GM21360 (cell line): Measurements from ENCODE around the gene MX1.

ENCODE experiments used
- ATAC-seq: cut with Tn5 transposase; IDR thresholded peaks from one replicate; pipeline ENCODE4 v1.9.1; 2021; ENCODE audit warnings: mild to moderate bottlenecking, moderate library complexity; ENCODE audit not compliant: unreplicated experiment

Gene MX1, protein sequence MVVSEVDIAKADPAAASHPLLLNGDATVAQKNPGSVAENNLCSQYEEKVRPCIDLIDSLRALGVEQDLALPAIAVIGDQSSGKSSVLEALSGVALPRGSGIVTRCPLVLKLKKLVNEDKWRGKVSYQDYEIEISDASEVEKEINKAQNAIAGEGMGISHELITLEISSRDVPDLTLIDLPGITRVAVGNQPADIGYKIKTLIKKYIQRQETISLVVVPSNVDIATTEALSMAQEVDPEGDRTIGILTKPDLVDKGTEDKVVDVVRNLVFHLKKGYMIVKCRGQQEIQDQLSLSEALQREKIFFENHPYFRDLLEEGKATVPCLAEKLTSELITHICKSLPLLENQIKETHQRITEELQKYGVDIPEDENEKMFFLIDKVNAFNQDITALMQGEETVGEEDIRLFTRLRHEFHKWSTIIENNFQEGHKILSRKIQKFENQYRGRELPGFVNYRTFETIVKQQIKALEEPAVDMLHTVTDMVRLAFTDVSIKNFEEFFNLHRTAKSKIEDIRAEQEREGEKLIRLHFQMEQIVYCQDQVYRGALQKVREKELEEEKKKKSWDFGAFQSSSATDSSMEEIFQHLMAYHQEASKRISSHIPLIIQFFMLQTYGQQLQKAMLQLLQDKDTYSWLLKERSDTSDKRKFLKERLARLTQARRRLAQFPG

DNA sequence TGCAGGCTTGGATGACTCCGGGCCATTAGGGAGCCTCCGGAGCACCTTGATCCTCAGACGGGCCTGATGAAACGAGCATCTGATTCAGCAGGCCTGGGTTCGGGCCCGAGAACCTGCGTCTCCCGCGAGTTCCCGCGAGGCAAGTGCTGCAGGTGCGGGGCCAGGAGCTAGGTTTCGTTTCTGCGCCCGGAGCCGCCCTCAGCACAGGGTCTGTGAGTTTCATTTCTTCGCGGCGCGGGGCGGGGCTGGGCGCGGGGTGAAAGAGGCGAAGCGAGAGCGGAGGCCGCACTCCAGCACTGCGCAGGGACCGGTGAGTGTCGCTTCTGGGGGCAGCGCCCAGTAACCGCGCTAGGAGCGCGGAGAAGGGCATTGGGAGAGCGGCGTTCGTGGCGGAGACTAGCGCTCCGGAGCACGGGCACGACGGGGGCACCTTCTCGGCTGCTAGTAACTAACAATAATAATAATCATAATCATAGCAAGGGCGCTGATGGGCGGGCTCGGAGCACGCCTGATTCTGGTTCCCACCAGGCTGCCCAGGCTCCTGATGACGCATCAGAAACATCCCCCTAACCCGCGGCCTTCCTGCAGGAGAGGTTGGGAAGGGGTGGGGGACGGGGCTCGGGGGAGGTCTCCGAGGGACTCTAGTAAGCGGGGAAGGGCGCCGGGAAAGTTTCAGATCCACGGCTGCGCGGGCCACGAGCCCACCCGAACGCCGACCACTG, at the start of gene MX1:
Gene MX1, plus strand, starts transcription at position 286 of the 722 bp plus-strand sequence. CDS start 5,832 bp downstream, outside the sequence.
- peak; percentile 77 for ATAC-seq

DNA sequence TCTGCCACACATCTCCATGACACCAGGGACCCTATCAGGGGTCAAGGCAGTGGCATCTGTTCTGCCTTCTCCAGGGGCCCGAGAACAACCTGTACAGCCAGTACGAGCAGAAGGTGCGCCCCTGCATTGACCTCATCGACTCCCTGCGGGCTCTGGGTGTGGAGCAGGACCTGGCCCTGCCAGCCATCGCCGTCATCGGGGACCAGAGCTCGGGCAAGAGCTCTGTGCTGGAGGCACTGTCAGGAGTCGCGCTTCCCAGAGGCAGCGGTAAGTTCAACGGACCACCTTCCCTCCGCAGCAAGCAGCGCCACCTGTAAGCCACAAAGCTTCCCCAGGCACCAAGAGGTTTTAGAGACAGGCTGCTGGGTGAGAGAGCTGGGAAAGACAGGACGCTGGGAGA, 48.3 kb upstream of the MX1 start:
- ATAC-seq, result no peak

DNA sequence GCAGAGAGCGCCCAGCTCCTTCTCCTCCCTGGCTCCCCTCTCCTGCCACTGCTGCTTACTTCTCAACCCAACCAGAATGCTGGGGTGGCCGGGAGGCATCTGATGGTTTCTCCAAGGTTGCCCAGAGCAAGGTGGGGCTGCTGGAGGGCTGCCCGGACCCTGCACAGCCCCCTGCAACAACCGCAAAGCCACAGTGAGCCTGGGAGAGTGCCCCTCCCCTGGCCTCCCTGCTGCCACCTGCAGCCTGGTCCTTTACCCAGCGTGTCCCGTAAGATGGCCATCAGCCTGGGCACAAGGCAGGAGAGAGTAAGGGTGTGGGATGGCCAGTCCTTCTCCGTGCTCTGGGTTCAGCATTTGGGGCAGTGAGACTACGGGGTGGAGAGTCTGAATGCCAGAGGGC, 47.2 kb upstream of the MX1 start:
- no peak for ATAC-seq

DNA sequence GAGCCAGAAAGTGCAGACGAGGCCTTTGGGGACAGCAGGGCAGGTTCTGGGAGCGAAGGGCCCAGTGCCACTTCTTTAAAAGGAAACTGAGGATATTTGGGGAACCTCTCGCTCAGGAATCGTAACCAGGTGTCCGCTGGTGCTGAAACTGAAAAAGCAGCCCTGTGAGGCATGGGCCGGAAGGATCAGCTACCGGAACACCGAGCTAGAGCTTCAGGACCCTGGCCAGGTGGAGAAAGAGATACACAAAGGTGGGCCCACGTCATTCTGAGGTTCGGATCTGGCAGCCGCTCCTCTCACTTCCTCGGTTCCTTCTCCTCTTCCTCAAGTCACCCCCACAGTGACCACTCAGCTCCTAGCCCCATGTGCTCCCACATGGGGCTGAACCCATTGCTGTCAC, 46.1 kb upstream of the MX1 start:
- ATAC-seq, result no peak

DNA sequence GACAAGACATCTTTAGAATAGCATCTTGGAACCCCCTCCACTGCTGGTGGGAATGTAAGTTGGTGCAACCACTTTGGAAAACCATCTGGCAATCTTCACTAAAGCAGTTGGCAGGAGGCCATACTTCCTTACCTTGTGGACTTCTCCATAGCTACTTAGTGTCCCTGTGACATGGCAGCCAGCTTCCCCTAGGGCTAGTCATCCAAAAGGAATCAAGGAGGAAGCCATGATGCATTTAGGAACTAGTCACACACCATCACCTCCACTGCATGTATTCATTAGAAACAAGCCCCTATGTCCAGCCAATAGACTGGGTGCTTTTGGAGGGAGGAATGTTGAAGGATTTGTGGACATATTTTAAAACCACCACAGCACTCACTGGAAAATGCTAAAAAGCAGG, 44.3 kb upstream of the MX1 start:
- ATAC-seq, result no peak

DNA sequence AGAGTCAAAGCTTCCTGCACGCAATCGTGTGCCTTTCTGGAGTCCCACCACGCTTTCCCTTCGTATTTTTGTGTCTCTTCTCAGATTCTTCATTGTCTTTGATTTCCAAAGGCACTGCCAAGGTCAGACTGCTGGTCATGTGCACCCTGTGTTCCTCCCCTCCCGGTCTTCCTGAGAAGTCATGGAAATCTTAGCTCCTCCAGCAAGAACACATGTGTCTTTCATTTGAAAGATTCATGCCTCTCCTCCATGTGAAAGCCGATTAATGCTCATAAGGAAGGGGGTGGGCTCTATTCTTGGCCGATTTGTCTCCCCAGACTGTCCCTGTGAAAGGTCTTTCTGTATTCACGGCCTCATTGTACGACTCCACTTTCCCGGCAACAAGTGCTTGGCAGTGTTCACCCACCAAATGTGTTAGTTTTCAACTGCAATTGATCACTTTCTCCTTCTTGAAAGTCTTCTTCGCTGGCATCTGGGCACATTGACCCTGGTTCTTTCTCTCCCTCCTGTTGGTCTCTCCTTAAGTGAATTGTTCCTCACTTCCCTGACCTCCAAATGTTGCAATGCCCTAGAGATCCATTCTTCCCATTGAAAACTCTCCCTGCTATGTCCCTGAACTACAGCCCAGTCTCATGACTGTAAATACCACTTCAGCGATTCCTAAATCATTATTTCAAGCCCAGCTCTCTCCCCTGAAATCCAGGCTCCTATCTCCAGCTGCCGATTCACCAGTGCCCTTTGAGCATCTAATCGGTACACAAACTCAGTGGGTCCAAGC, 38.8 kb upstream of the MX1 start:
- ATAC-seq, result no peak

DNA sequence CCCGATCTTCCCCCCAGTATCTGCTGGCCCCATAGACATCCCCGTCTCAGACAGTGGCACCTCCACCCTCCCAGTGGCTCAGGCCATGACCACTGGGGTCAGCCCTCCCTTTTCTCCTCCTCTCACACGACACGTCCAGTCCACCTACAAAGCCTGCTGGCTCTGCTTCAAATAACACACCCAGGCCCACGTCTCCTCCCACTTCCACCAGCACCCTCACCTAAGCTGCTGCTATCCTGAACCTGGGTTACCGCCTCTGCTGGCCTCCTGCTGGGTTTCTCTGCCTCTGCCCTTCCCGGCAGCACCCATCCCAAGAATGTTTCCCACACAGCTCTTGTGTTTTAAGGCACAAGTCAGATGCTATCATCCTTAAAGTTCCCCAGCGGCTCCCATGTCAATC, 38.2 kb upstream of the MX1 start:
- ATAC-seq, result no peak

DNA sequence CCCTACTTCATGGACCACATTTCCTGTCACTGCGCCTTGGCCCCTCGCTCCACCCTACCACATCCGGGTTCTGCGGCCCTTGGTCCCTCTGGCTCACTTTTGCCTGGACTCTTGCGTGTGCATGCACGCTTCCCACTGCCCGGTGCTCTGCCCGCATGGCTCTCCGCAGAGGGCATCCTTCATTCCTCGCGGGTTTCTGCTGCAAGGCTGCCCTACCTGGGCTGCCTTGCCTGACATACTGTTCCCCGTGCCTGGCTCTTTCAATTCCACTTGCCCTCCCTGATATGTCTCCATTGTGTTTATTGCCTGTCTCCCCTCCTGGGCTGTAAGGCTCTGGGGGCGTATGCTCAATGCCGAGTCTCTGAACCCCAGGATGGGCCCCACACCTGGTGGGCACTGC, 37.8 kb upstream of the MX1 start:
- ATAC-seq, result no peak

DNA sequence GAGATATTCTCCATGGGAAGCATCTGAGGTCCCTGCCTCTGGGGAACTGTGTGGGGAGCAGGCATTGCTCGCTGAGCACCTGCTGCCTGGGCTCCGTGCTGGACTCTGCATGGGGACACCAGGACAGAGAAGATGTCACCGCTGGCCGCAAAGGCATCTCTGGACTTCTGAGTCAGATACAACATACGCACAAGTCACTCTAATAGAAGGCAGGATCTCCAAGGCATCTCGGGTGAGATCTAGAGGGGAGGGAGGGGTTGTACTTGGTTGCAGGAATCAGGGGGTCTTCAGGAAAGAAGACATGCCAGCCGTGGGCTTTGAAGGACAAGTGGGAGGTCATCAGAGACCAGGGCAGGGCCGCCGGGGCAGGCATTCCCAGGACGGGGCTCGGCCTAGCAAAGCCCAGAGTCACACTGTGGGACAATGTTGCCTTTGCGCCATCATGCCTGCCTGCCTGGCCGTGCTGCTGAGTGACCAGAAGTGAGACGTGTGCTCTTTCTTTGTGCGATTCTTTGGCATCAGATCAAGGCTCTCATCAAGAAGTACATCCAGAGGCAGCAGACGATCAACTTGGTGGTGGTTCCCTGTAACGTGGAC, 35.9 kb upstream of the MX1 start:
- ATAC-seq, result no peak

DNA sequence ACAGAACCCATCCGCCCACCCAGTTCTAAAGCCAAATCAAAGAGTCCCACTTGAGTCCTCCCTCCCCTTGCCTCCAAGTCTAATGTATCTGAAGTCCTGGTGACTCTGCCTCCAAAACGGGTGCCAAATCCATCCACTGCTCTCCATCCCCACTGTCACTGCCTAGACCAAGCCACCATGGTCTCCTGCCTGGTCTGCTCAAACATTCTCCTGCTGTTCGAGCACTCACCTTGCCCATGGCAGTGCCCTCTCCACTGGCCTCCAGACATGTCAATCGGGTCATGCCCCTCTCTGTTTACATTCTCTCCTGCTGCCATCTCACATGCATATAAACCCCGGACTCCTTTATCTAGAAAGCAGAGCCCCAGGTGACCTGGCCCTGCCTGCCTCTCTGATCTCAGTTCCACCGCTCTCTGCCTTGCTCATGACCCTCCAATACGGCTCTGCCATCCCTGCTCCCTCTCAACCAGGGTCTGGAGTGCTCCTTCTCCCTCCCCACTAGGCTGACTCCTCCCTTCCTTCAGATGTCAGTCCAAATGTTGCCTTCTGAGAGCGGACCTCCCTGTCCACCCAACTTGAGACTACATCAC, 32.1 kb upstream of the MX1 start:
- no peak for ATAC-seq

DNA sequence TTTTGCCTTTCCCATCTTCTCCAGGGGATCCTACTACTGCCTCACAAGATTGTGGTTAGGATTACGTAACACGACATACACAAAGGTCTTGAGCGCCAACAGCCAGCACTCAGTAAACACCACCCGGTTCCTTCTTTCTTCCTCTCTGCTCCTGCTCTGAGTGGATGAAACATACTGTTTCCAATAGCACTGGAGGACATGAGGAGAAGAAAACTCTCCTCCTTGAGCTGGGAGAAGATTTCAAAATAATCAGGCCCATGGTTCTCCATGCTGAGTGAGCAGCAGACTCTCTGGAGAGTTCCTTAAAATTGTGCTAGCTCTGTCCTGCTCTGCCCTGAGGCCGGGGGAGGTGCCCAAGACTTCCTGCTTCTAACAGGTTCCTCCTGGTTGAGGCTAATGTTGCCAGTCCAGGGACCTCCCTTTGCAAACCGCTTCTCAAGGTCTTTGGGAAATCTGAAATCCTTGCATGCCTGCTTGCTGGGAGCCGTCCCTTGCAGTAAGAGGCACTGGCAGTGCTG, 29.4 kb upstream of the MX1 start:
- no peak for ATAC-seq

DNA sequence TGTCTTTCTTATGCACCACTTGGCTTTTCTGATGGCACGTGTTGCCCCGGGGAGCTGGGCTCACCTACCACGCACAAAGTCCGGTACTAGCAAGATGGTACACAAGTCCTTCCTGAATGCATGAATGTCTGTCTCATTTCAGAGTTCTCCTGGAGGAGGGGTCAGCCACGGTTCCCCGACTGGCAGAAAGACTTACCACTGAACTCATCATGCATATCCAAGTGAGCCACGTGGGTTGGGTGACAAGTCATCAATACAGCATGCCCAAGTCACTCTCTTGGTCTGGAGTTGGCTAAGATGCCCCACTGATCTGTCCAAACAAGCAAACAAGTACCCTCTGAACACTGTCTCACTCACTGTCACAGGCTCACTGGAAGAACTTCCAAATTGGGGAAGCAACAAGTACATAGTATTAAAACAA, 28.6 kb upstream of the MX1 start:
- ATAC-seq, result no peak

DNA sequence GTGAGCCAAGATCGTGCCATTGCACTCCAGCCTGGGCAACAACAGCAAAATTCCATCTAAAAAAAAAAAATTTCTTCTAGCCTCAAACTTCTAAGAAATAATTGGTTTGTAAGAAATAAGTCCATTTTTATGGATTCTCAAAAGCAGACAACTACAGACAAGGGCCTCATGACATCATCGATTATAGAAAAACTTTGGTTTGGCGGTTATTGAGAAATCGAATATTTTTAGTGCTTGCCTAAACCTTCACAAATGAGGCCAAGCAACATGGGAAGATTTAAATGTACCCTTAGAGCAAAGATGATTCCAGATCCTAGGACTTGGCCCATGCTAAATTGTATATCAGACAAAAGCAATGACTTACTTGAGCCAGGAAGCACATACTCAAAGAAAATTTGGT, 27.8 kb upstream of the MX1 start:
- no peak for ATAC-seq

DNA sequence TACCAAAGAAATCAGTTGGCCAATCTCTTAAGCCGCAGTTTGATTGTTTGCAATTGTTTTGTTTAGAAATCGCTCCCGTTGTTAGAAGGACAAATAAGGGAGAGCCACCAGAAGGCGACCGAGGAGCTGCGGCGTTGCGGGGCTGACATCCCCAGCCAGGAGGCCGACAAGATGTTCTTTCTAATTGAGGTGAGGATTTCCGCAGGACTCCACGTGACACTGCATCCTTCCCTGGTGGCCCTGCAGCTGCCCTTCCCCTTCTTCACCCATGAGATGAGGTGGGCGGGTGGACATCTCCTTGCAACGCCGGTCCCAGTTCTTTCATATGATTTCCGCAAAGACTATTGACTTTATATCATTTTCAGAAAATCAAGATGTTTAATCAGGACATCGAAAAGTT, 27.2 kb upstream of the MX1 start:
- ATAC-seq, result no peak

DNA sequence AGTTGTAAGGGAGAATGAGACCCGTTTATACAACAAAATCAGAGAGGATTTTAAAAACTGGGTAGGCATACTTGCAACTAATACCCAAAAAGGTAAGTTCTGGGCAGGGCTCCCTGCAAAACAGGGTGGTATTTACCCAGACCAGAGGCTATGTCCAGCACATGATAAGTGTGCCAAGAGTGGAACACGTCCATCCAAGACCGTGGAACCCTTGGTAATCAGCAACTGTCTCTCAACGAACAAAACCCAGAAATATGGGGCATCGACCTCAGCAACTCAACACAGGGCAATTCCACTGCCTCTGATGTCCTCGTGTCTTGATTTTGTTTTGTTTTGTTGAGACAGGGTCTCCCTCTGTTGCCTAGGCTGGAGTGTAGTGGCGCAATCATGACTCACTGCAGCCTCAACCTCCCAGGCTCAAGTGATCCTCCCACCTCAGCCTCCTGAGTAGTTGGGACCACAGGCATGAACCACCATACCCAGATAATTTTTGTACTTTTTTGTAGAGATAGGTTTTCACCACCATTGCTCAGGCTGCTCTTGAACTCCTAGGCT, 26.7 kb upstream of the MX1 start:
- ATAC-seq, result no peak

DNA sequence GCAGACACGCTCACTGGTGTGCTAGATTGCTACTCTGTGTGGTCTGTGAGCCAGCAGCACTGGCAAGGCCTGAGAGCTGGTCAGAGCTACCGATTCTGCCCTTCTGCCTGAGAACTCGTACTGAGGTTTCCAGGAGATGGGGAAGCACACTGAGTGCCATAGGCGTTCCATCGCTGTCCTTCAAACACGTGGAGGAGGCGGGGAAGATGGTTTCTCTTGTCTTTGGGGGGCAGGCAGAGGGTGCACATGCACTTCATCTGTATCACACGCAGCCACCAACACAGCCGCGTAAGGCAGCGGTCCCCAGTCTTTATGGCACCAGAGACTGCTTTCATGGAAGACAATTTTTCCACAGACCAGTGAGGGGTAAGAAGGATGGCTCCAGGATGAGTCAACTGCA, 23.8 kb upstream of the MX1 start:
- no peak for ATAC-seq

DNA sequence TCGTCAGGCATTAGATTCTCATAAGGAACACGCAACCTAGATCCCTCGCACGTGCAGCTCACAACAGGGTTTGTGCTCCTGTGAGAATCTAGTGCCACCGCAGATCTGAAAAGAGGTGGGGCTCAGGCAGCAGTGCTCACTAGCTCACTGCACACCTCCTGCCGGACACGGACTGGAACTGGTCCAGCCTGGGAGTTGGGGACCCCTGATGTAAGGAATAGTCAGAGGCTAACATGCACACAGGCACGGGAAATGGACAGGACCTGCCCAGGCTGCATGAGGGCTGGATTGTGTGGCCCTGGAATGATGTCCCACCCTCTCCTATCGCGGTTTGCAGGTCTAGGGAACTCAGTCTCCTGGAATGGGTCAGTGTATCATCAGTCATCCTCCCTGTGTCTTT, 23.2 kb upstream of the MX1 start:
- ATAC-seq, result no peak

DNA sequence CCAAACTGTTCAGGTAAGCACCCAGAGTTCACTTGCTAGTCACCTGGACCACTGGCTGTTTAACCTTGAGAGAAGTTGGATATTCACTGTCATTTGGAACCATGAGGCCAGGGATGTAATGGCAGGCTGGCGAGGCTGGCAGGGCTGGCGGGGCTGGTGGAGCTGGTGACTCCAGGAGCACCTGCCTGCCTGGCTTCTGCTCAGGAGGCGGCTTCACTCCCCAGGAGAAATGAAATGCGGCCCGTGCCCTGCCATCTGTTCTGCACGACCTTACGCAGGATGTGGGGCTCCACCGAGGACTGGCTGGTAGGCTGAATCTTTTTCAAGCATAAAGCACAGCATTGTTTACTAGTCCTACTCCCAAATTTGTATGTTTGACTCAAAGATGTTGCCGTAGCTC, 22.7 kb upstream of the MX1 start:
- no peak for ATAC-seq

DNA sequence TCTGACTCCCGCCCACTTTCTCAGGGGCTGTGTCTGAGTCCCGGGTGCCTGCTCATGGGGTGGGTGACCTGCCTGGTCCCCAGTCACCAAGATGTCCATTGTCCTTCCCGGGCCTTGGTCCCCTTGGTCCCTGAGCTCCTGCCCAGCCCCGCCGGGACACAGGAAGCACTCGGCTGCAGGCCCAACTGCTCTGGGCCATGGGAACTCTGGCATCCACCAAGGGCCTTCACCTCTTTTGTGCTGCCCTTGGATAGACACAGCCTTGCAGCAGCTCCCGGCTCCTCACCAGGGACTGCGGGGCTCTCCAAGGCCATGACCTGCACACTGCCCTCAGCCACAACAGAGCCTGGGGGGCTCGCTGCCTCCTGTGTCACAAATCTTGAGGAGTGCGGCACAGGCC, 22.1 kb upstream of the MX1 start:
- ATAC-seq, result no peak

DNA sequence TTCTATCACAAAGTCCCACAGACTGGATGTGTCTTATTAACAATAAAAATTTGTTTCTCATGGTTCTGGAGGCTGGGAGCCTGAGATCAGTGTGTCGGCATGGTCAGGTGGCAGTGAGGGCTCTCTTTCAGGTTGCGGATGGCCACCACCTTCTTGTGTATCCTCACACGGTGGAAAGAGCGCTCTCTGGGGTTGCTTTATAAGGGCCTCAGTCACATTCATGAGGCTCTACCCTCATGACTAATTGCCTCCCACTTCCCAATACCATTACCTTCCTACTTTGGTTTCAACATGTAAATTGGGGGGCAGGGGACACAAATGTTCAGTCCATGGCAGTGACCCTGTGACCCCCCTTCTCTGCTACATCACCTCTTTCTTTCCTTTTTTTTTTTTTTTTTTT, 20.7 kb upstream of the MX1 start:
- no peak for ATAC-seq
